Measurements from ENCODE around the gene KIAA1755.

GRCh38 chr20:38262931-38263330 is 2.4 kb upstream of the KIAA1755 start:
- TF ChIP-seq CTCF (IDR thresholded peaks at IDR 0.05) (no peak), POLR2A (IDR thresholded peaks at IDR 0.05) (no peak)
